Trophoblast cell (in vitro differentiated cells and primary cell): ENCODE measurements around the gene NELFA.

Experiments
- DNase-seq, 2 donors: peaks; one replicate each; pipeline ENCODE4 v3.0.0-alpha.2; 2016
- H2AFZ ChIP-seq: 2 replicates; pipeline ENCODE4 v1.6.1; 2013; ENCODE audit warnings: low read length, moderate library complexity, mild to moderate bottlenecking; ENCODE audit not compliant: insufficient read depth, poor library complexity
- H2AK5ac ChIP-seq: 2 replicates; pipeline ENCODE4 v1.6.1; 2013; ENCODE audit warnings: mild to moderate bottlenecking, low read length
- H2BK120ac ChIP-seq: 2 replicates; pipeline ENCODE4 v1.6.1; 2013; ENCODE audit warnings: low read length, mild to moderate bottlenecking, moderate library complexity; ENCODE audit not compliant: insufficient read depth, poor library complexity
- H2BK12ac ChIP-seq: 2 replicates; pipeline ENCODE4 v1.6.1; 2013; ENCODE audit warnings: mild to moderate bottlenecking, low read length, moderate library complexity
- H2BK5ac ChIP-seq: 2 replicates; pipeline ENCODE4 v1.6.1; 2013; ENCODE audit warnings: low read length, low read depth, moderate library complexity, mild to moderate bottlenecking; ENCODE audit not compliant: poor library complexity
- H3K14ac ChIP-seq: 2 replicates; pipeline ENCODE4 v1.6.1; 2013; ENCODE audit warnings: mild to moderate bottlenecking, low read length
- H3K18ac ChIP-seq: 2 replicates; pipeline ENCODE4 v1.6.1; 2013; ENCODE audit warnings: mild to moderate bottlenecking, low read length
- H3K23ac ChIP-seq: 2 replicates; pipeline ENCODE4 v1.6.1; 2013; ENCODE audit warnings: low read length
- H3K27ac ChIP-seq: 2 replicates; pipeline ENCODE4 v1.5.1; 2013; ENCODE audit warnings: low read depth, mild to moderate bottlenecking, inconsistent platforms, low read length, moderate library complexity
- H3K27me3 ChIP-seq: 2 replicates; pipeline ENCODE4 v1.6.1; 2013; ENCODE audit warnings: inconsistent platforms, mild to moderate bottlenecking, low read length, moderate library complexity; ENCODE audit not compliant: insufficient read depth
- H3K36me3 ChIP-seq, 2 experiments: 1 replicate in 1 of 2; 2 replicates in 1 of 2; pipeline ENCODE4 v1.6.1; 2013; ENCODE audit warnings: low read length in 2 of 2, mild to moderate bottlenecking in 2 of 2, moderate library complexity in 1 of 2; ENCODE audit not compliant: insufficient read depth in 2 of 2, control insufficient read depth in 1 of 2
- H3K4ac ChIP-seq: 2 replicates; pipeline ENCODE4 v1.6.1; 2013; ENCODE audit warnings: low read depth, mild to moderate bottlenecking, low read length, moderate library complexity
- H3K4me1 ChIP-seq, 2 experiments: 1 replicate in 1 of 2; 2 replicates in 1 of 2; pipeline ENCODE4 v1.6.1; 2013; ENCODE audit warnings: low read length in 2 of 2, mild to moderate bottlenecking in 2 of 2, moderate library complexity in 1 of 2; ENCODE audit not compliant: insufficient read depth in 2 of 2, control insufficient read depth in 1 of 2
- H3K4me2 ChIP-seq: 2 replicates; pipeline ENCODE4 v1.6.1; 2013; ENCODE audit warnings: inconsistent platforms, mild to moderate bottlenecking, low read length, moderate library complexity
- H3K4me3 ChIP-seq: 2 replicates; pipeline ENCODE4 v1.5.1; 2013; ENCODE audit warnings: mild to moderate bottlenecking, low read depth, low read length, inconsistent platforms
- H3K79me1 ChIP-seq: one replicate; pipeline ENCODE4 v1.6.1; 2013; ENCODE audit warnings: low read length
- H3K79me2 ChIP-seq: 2 replicates; pipeline ENCODE4 v1.6.1; 2013; ENCODE audit warnings: low read length, mild to moderate bottlenecking; ENCODE audit not compliant: control insufficient read depth, insufficient read depth, poor library complexity
- H3K9ac ChIP-seq: 2 replicates; pipeline ENCODE4 v1.6.1; 2013; ENCODE audit warnings: mild to moderate bottlenecking, low read length
- H3K9me3 ChIP-seq: 2 replicates; pipeline ENCODE4 v1.6.1; 2013; ENCODE audit warnings: low read depth, mild to moderate bottlenecking, control low read depth, inconsistent platforms, low read length; ENCODE audit not compliant: insufficient read depth
- H4K12ac ChIP-seq: 2 replicates; pipeline ENCODE4 v1.6.1; 2013; ENCODE audit warnings: low read depth, mild to moderate bottlenecking, low read length, moderate library complexity
- H4K8ac ChIP-seq: 2 replicates; pipeline ENCODE4 v1.6.1; 2013; ENCODE audit warnings: low read depth, mild to moderate bottlenecking, low read length, moderate library complexity
- H4K91ac ChIP-seq: one replicate; pipeline ENCODE4 v1.6.1; 2013; ENCODE audit warnings: low read depth, mild to moderate bottlenecking, low read length, moderate library complexity
- WGBS: extraction: QIAGEN DNeasy Blood & Tissue Kit; methylation state at CpG from one replicate; pipeline ENCODE4 v1.1.7; 2013; ENCODE audit warnings: missing lambda C conversion rate; ENCODE audit not compliant: insufficient read length, insufficient coverage; ENCODE audit errors: extremely low coverage; 5-methylcytosine and 5-hydroxymethylcytosine counted together

Gene NELFA

DNA sequence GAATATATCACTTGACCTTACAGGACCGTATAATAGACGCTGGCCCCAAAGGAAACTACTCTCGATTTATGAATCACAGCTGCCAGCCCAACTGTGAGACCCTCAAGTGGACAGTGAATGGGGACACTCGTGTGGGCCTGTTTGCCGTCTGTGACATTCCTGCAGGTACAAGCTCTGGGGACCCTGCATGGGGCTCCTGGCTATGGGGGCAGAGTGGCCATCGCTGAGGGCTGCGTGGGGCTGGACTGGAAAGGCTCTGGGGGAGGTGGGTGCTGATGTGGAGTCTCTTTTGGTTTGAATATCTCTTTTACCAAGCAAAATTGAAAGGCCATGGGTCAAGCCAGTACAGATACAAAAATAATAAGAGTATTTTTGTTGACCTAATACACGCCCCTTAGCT, 33.9 kb downstream of the NELFA start:
- no peak overlapping the region for H3K4me3 ChIP-seq

DNA sequence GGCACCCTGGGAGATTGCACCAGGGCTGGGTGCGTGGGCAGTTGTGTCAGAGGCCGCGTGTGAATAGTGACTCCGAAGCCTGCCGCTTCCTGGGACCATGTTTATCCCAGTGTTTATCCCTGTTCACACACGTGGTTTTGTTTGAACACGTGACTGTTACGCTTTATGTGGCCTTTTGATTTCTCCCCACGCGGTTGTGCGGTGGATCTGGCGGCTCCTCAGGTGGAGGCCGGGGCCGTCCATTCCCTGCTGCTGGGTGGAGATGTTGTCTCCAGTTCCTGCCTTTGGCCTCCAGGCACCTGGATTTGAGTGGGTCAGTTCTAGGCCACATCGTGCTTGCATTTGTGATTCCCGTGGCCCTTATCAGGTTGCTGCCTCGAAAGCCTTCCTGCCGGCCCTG, 35.1 kb downstream of the NELFA start:
- H3K4me1 ChIP-seq, result no peaks in the 10 kb centered on the region
- no peak overlapping the region for H3K14ac ChIP-seq
- H4K91ac ChIP-seq, result no peak overlapping the region
- H3K4me3 ChIP-seq, result no peak overlapping the region
- H3K23ac ChIP-seq, result no peak overlapping the region
- no peak overlapping the region for H2BK12ac ChIP-seq
- H2BK120ac ChIP-seq, result no peak overlapping the region
- H3K79me1 ChIP-seq, result no peaks in the 10 kb centered on the region
- no peak overlapping the region for H2AFZ ChIP-seq
- no peak overlapping the region for H2BK5ac ChIP-seq
- H3K79me2 ChIP-seq, result no peaks in the 10 kb centered on the region
- H3K4ac ChIP-seq, result no peak overlapping the region
- H2AK5ac ChIP-seq, result no peak overlapping the region
- no peak overlapping the region for H4K8ac ChIP-seq
- no peak overlapping the region for H3K18ac ChIP-seq
- H3K9ac ChIP-seq, result no peak overlapping the region
- peaks cover 59 to 63% of the 10 kb centered on the region in 2 experiments for H3K36me3 ChIP-seq
- WGBS, result no CpG with 5 or more reads among the region's 18 CpGs
- no peak overlapping the region for H4K12ac ChIP-seq
- DNase-seq, result no peak
- H3K4me2 ChIP-seq, result no peak overlapping the region
- no peak overlapping the region for H3K27ac ChIP-seq
- peaks cover 3% of the 10 kb centered on the region for H3K9me3 ChIP-seq
- no peaks in the 10 kb centered on the region for H3K27me3 ChIP-seq

More for the DNA sequence above, 33.9 kb downstream of the NELFA start:
- H2BK12ac ChIP-seq, result no peak overlapping the region
- no peak overlapping the region for H3K27ac ChIP-seq
- no peaks in the 10 kb centered on the region for H3K79me2 ChIP-seq
- H2AK5ac ChIP-seq, result no peak overlapping the region
- H2BK120ac ChIP-seq, result no peak overlapping the region
- H3K14ac ChIP-seq, result no peak overlapping the region
- H3K9ac ChIP-seq, result no peak overlapping the region
- no peaks in the 10 kb centered on the region for H3K79me1 ChIP-seq
- no peak overlapping the region for H3K4me2 ChIP-seq
- H3K27me3 ChIP-seq, result no peaks in the 10 kb centered on the region
- no peak overlapping the region for H2AFZ ChIP-seq
- H4K12ac ChIP-seq, result no peak overlapping the region
- DNase-seq, result no peak
- no peak overlapping the region for H2BK5ac ChIP-seq
- H3K4ac ChIP-seq, result no peak overlapping the region
- no peak overlapping the region for H4K91ac ChIP-seq
- no CpG with 5 or more reads among the region's 8 CpGs for WGBS
- no peaks in the 10 kb centered on the region for H3K4me1 ChIP-seq
- H3K23ac ChIP-seq, result no peak overlapping the region
- H3K36me3 ChIP-seq, result peaks cover 63 to 69% of the 10 kb centered on the region in 2 experiments
- H3K18ac ChIP-seq, result no peak overlapping the region
- H3K9me3 ChIP-seq, result peaks cover 3% of the 10 kb centered on the region
- no peak overlapping the region for H4K8ac ChIP-seq

- DNase-seq, result no peak
- Histone ChIP-seq H3K9ac (no peak overlapping the region), H2BK5ac (no peak overlapping the region), H3K27me3 (no peaks in the 10 kb centered on the region), H4K12ac (no peak overlapping the region), H3K9me3 (peaks cover 3% of the 10 kb centered on the region), H3K14ac (no peak overlapping the region), H4K91ac (no peak overlapping the region), H3K4me3 (no peak overlapping the region), H3K36me3 (peaks cover 55 to 59% of the 10 kb centered on the region in 2 experiments), H3K79me2 (no peaks in the 10 kb centered on the region), H3K4ac (no peak overlapping the region), H4K8ac (no peak overlapping the region), H3K4me1 (no peaks in the 10 kb centered on the region), H2AFZ (no peak overlapping the region), H3K18ac (no peak overlapping the region), H2BK12ac (no peak overlapping the region), H3K23ac (no peak overlapping the region), H3K27ac (no peak overlapping the region), H2AK5ac (no peak overlapping the region), H2BK120ac (no peak overlapping the region), H3K4me2 (no peak overlapping the region), H3K79me1 (no peaks in the 10 kb centered on the region)
- no CpG with 5 or more reads among the region's 12 CpGs for WGBS
These were observed 35.6 kb downstream of the NELFA start for GRCh38 chr4:1973218-1973617.

DNA sequence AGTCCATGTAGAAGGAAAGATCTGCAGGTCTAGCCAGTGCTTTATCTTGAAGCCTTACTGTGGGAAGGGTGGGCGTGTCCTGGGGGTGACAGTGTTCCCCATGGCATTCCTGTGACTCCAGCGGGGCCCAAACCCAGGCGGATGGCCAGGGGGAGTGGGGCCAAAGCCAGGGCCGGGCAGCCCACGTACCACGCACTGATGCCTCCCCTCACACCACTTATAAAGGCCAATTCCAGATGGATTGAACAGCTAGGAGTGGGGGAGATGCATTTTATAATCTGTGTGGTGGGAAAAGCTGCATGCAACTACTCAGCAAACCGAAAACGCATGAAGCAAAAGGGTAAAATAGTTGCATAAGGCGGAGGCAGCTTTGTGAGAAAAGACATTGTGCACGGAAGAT, 36.4 kb downstream of the NELFA start:
- peaks cover 3% of the 10 kb centered on the region for H3K9me3 ChIP-seq
- H3K79me1 ChIP-seq, result no peaks in the 10 kb centered on the region
- no peak overlapping the region for H3K18ac ChIP-seq
- no peak overlapping the region for H3K27ac ChIP-seq
- H3K4me2 ChIP-seq, result no peak overlapping the region
- no peak overlapping the region for H4K12ac ChIP-seq
- no peak overlapping the region for H3K4me3 ChIP-seq
- H2BK12ac ChIP-seq, result no peak overlapping the region
- H2AK5ac ChIP-seq, result no peak overlapping the region
- H4K8ac ChIP-seq, result no peak overlapping the region
- H3K4me1 ChIP-seq, result no peaks in the 10 kb centered on the region
- no peak overlapping the region for H2AFZ ChIP-seq
- H3K9ac ChIP-seq, result no peak overlapping the region
- no peak for DNase-seq
- no peak overlapping the region for H4K91ac ChIP-seq
- H2BK5ac ChIP-seq, result no peak overlapping the region
- no peak overlapping the region for H2BK120ac ChIP-seq
- H3K27me3 ChIP-seq, result no peaks in the 10 kb centered on the region
- H3K4ac ChIP-seq, result no peak overlapping the region
- no CpG with 5 or more reads among the region's 10 CpGs for WGBS
- no peaks in the 10 kb centered on the region for H3K79me2 ChIP-seq
- no peak overlapping the region for H3K23ac ChIP-seq
- peaks cover 50 to 53% of the 10 kb centered on the region in 2 experiments for H3K36me3 ChIP-seq
- H3K14ac ChIP-seq, result no peak overlapping the region
